ENCODE data around the gene MYRIP.

MYRIP gene

GRCh38 chr3:40294434-40294833 is 485.0 kb downstream of the MYRIP start:
- TF ChIP-seq Cebpa-rat (IDR thresholded peaks at IDR 0.05): no peak
- Histone ChIP-seq H3K4me1 (no peaks in the 10 kb centered on the region), H3K4me2 (no peak overlapping the region), H3K27me3 (no peaks in the 10 kb centered on the region), H3K4me3 (no peak overlapping the region), H4K20me1 (no peaks in the 10 kb centered on the region), H3K36me3 (peaks cover 16% of the 10 kb centered on the region), H3K9ac (no peak overlapping the region), H3K9me3 (peaks cover 19% of the 10 kb centered on the region), H3K27ac (no peak overlapping the region)

- H3K4me3 ChIP-seq: no peak overlapping the region
- H3K9me3 ChIP-seq: no peaks in the 10 kb centered on the region
- no peak for TF ChIP-seq Cebpa-rat (IDR thresholded peaks at IDR 0.05)
- no peak overlapping the region for H3K9ac ChIP-seq
- H3K27ac ChIP-seq: no peak overlapping the region
- H3K36me3 ChIP-seq: no peaks in the 10 kb centered on the region
- no peaks in the 10 kb centered on the region for H3K27me3 ChIP-seq
- H3K4me1 ChIP-seq: no peaks in the 10 kb centered on the region
- H3K4me2 ChIP-seq: no peak overlapping the region
- no peaks in the 10 kb centered on the region for H4K20me1 ChIP-seq
These were observed 488.7 kb downstream of the MYRIP start for GRCh38 chr3:40298075-40298474.

- Histone ChIP-seq H3K4me3 (no peak overlapping the region), H3K27ac (no peak overlapping the region), H3K4me1 (no peaks in the 10 kb centered on the region), H3K9me3 (no peaks in the 10 kb centered on the region), H4K20me1 (no peaks in the 10 kb centered on the region), H3K36me3 (no peaks in the 10 kb centered on the region), H3K4me2 (no peak overlapping the region), H3K9ac (no peak overlapping the region), H3K27me3 (no peaks in the 10 kb centered on the region)
- TF ChIP-seq Cebpa-rat (IDR thresholded peaks at IDR 0.05): no peak
These were observed 489.8 kb downstream of the MYRIP start for GRCh38 chr3:40299130-40299720.

- H3K4me1 ChIP-seq: no peaks in the 10 kb centered on the region
- no peak overlapping the region for H3K4me3 ChIP-seq
- no peak for TF ChIP-seq Cebpa-rat (IDR thresholded peaks at IDR 0.05)
- no peaks in the 10 kb centered on the region for H4K20me1 ChIP-seq
- H3K9ac ChIP-seq: no peak overlapping the region
- H3K9me3 ChIP-seq: no peaks in the 10 kb centered on the region
- no peak overlapping the region for H3K27ac ChIP-seq
- H3K4me2 ChIP-seq: no peak overlapping the region
- H3K27me3 ChIP-seq: no peaks in the 10 kb centered on the region
- H3K36me3 ChIP-seq: no peaks in the 10 kb centered on the region
These were observed 490.4 kb downstream of the MYRIP start for GRCh38 chr3:40299721-40300335.

- TF ChIP-seq Cebpa-rat (IDR thresholded peaks at IDR 0.05): no peak
- H3K36me3 ChIP-seq: no peaks in the 10 kb centered on the region
- no peak overlapping the region for H3K4me2 ChIP-seq
- no peaks in the 10 kb centered on the region for H3K27me3 ChIP-seq
- H3K9me3 ChIP-seq: no peaks in the 10 kb centered on the region
- no peaks in the 10 kb centered on the region for H3K4me1 ChIP-seq
- H3K27ac ChIP-seq: no peak overlapping the region
- H4K20me1 ChIP-seq: no peaks in the 10 kb centered on the region
- no peak overlapping the region for H3K9ac ChIP-seq
- no peak overlapping the region for H3K4me3 ChIP-seq
These were observed 493.4 kb downstream of the MYRIP start for GRCh38 chr3:40302784-40303183.

- Histone ChIP-seq H3K4me3 (no peak overlapping the region), H3K27ac (no peak overlapping the region), H3K27me3 (no peaks in the 10 kb centered on the region), H3K4me1 (peaks cover 8% of the 10 kb centered on the region), H3K36me3 (no peaks in the 10 kb centered on the region), H4K20me1 (no peaks in the 10 kb centered on the region), H3K9ac (no peak overlapping the region), H3K9me3 (no peaks in the 10 kb centered on the region), H3K4me2 (no peak overlapping the region)
- no peak for TF ChIP-seq Cebpa-rat (IDR thresholded peaks at IDR 0.05)
These were observed 494.9 kb downstream of the MYRIP start for GRCh38 chr3:40304352-40304751.

GRCh38 chr3:40306336-40306735 is 496.9 kb downstream of the MYRIP start:
- Histone ChIP-seq H3K36me3 (peaks cover 1% of the 10 kb centered on the region; the same call in 1 of the 2 replicates), H3K27me3 (no peaks in the 10 kb centered on the region), H3K27ac (no peak overlapping the region), H4K20me1 (no peaks in the 10 kb centered on the region), H3K4me2 (no peak overlapping the region), H3K4me3 (no peak overlapping the region), H3K9ac (no peak overlapping the region), H3K4me1 (peaks cover 15% of the 10 kb centered on the region), H3K9me3 (no peaks in the 10 kb centered on the region)
- no peak for TF ChIP-seq Cebpa-rat (IDR thresholded peaks at IDR 0.05)

GRCh38 chr3:40307176-40307575 is 497.8 kb downstream of the MYRIP start:
- Histone ChIP-seq H3K4me2 (no peak overlapping the region), H3K9me3 (no peaks in the 10 kb centered on the region), H3K27me3 (no peaks in the 10 kb centered on the region), H3K9ac (no peak overlapping the region), H3K36me3 (peaks cover 9% of the 10 kb centered on the region), H3K27ac (no peak overlapping the region), H3K4me3 (no peak overlapping the region), H3K4me1 (peaks cover 23% of the 10 kb centered on the region), H4K20me1 (no peaks in the 10 kb centered on the region)
- TF ChIP-seq Cebpa-rat (IDR thresholded peaks at IDR 0.05): no peak

GRCh38 chr3:40308725-40309417 is 499.5 kb downstream of the MYRIP start:
- Histone ChIP-seq H3K4me2 (peak overlapping the region; percentile 91), H3K27ac (peak overlapping the region; percentile 98)
- TF ChIP-seq Cebpa-rat (IDR thresholded peaks at IDR 0.05): no peak

GRCh38 chr3:40309418-40309924 is 500.1 kb downstream of the MYRIP start, which contains the start of gene EIF1B:
Gene EIF1B (plus strand): TSS chr3:40309707. CDS start chr3:40309942, 235 bp downstream.
- H3K27me3 ChIP-seq: no peaks in the 10 kb centered on the region
- H4K20me1 ChIP-seq: no peaks in the 10 kb centered on the region
- no peaks in the 10 kb centered on the region for H3K9me3 ChIP-seq
- H3K4me1 ChIP-seq: peaks cover 23% of the 10 kb centered on the region
- H3K27ac ChIP-seq: peak within 1 kb of the TSS; percentile 98
- peak within 1 kb of the TSS; percentile 91 for H3K4me2 ChIP-seq
- TF ChIP-seq Cebpa-rat (IDR thresholded peaks at IDR 0.05): no peak
- peaks cover 32% of the 10 kb centered on the region for H3K36me3 ChIP-seq
- peak within 1 kb of the TSS; percentile 97 for H3K9ac ChIP-seq
- peak within 1 kb of the TSS; percentile 96 for H3K4me3 ChIP-seq

More at GRCh38 chr3:40308725-40309417, 499.5 kb downstream of the MYRIP start:
- H3K4me1 ChIP-seq: peaks cover 23% of the 10 kb centered on the region
- H3K4me3 ChIP-seq: peak overlapping the region; percentile 96
- H4K20me1 ChIP-seq: no peaks in the 10 kb centered on the region
- no peaks in the 10 kb centered on the region for H3K27me3 ChIP-seq
- H3K36me3 ChIP-seq: peaks cover 26% of the 10 kb centered on the region
- H3K9ac ChIP-seq: peak overlapping the region; percentile 97
- no peaks in the 10 kb centered on the region for H3K9me3 ChIP-seq
